GM19324 (cell line): Measurements from ENCODE around the gene VWCE.
A peak's percentile ranks its signal among the peaks of the same experiment; 100 is the strongest.

Experiments
- ATAC-seq: cut with Tn5 transposase; IDR thresholded peaks from one replicate; pipeline ENCODE4 v1.9.1; 2021; ENCODE audit warnings: mild to moderate bottlenecking, moderate library complexity; ENCODE audit not compliant: unreplicated experiment, low FRiP score

Gene VWCE

GRCh38 chr11:61328351-61328750 lies 33.2 kb upstream of the VWCE start:
- ATAC-seq = no peak

GRCh38 chr11:61327669-61328071 lies 32.6 kb upstream of the VWCE start:
- no peak for ATAC-seq

GRCh38 chr11:61325649-61326414 lies 30.7 kb upstream of the VWCE start:
- no peak for ATAC-seq

- ATAC-seq = no peak
Measured at GRCh38 chr11:61315260-61315659, 20.1 kb upstream of the VWCE start.

GRCh38 chr11:61310749-61311148 lies 15.6 kb upstream of the VWCE start:
- no peak for ATAC-seq

GRCh38 chr11:61309739-61310138 lies 14.6 kb upstream of the VWCE start:
- ATAC-seq = no peak

GRCh38 chr11:61309141-61309540 lies 14.0 kb upstream of the VWCE start:
- ATAC-seq = no peak

GRCh38 chr11:61307354-61307753 lies 12.2 kb upstream of the VWCE start:
- no peak for ATAC-seq

GRCh38 chr11:61306221-61306620 lies 11.1 kb upstream of the VWCE start:
- no peak for ATAC-seq

GRCh38 chr11:61305417-61305816 lies 10.3 kb upstream of the VWCE start:
- ATAC-seq = no peak

- ATAC-seq = no peak
Measured at GRCh38 chr11:61303725-61304124, 8.6 kb upstream of the VWCE start.

GRCh38 chr11:61302550-61302949 lies 7.4 kb upstream of the VWCE start:
- ATAC-seq = no peak

GRCh38 chr11:61298663-61299244 lies 3.6 kb upstream of the VWCE start:
- no peak for ATAC-seq

- no peak for ATAC-seq
Measured at GRCh38 chr11:61297746-61298145, 2.6 kb upstream of the VWCE start.

- ATAC-seq = no peak
Measured at GRCh38 chr11:61297341-61297740, 2.2 kb upstream of the VWCE start.

- ATAC-seq = no peak
Measured at GRCh38 chr11:61295596-61295926, 445 bp upstream of the VWCE start.

- peak; percentile 32 for ATAC-seq
Measured at GRCh38 chr11:61293867-61294716, 1.0 kb downstream of the VWCE start.

- no peak for ATAC-seq
Measured at GRCh38 chr11:61292356-61292755, 2.8 kb downstream of the VWCE start.

GRCh38 chr11:61290905-61291690 lies 4.0 kb downstream of the VWCE start:
- no peak for ATAC-seq

- ATAC-seq = no peak
Measured at GRCh38 chr11:61287338-61287977, 7.7 kb downstream of the VWCE start.
